K562 (cell line): ENCODE results near the gene NSRP1.

Experiments
- BHLHE40 ChIP-seq: IDR thresholded peaks from 2 replicates; pipeline ENCODE4 v1.6.1; 2011; ENCODE audit warnings: low read length, improper control_type of control experiment
- COPS2 ChIP-seq: fragments of 450-650 bp; conservative IDR thresholded peaks from 2 replicates; pipeline ENCODE4 v1.6.1; 2016; ENCODE audit warnings: mild to moderate bottlenecking, moderate library complexity
- GABPB1 ChIP-seq: sonication (generic); formaldehyde crosslinking; IDR thresholded peaks from 2 replicates; pipeline ENCODE4 v1.8.0; 2022; ENCODE audit warnings: mild to moderate bottlenecking, missing genetic modification reagents
- GTF2F1 ChIP-seq: IDR thresholded peaks from 2 replicates; pipeline ENCODE4 v1.6.1; 2011; ENCODE audit warnings: low read depth, low read length, improper control_type of control experiment
- KLF16 ChIP-seq: IDR thresholded peaks from 2 replicates; pipeline ENCODE4 v1.6.1; 2016; ENCODE audit warnings: antibody characterized with exemption
- NR4A1 ChIP-seq, 2 experiments: fragments of 250-450 bp in 1 of 2; fragments of 450-650 bp in 1 of 2; sonication (Bioruptor Pico) in 1 of 2; IDR thresholded peaks; 2 replicates each; pipeline versions ENCODE4 v1.4.0 to v1.6.1; 2016 to 2020; ENCODE audit warnings: mild to moderate bottlenecking in 2 of 2, missing compliant biosample characterization in 1 of 2, missing genetic modification characterization in 1 of 2, moderate library complexity in 1 of 2
- TARDBP ChIP-seq: fragments of 450-650 bp; IDR thresholded peaks from 2 replicates; pipeline ENCODE4 v1.6.1; 2016
- U2AF2 ChIP-seq: fragments of 200-400 bp; formaldehyde crosslinking; optimal IDR thresholded peaks from 2 replicates; pipeline ENCODE3; 2017; ENCODE audit warnings: low read depth, mild to moderate bottlenecking, low read length
- ZBTB8A ChIP-seq: fragments of 450-650 bp; IDR thresholded peaks from 2 replicates; pipeline ENCODE4 v1.6.1; 2018; ENCODE audit warnings: mild to moderate bottlenecking, moderate library complexity; ENCODE audit not compliant: partially characterized antibody
- ZFPM2 ChIP-seq: fragments of 250-450 bp; sonication (Bioruptor Pico); IDR thresholded peaks from 2 replicates; pipeline ENCODE4 v1.5.1; 2022; ENCODE audit warnings: mild to moderate bottlenecking
- TF ChIP-seq, protein P1 (sequence below), 3 experiments: IDR thresholded peaks in 2 of 3; conservative IDR thresholded peaks in 1 of 3; 2 replicates each; pipeline ENCODE4 v1.5.1; 2011 to 2012; ENCODE audit warnings: low read length in 3 of 3, mild to moderate bottlenecking in 3 of 3, control low read depth in 2 of 3, improper control_type of control experiment in 1 of 3, inconsistent platforms in 1 of 3, low read depth in 1 of 3, mixed read lengths in 1 of 3, moderate library complexity in 1 of 3; ENCODE audit not compliant: insufficient read depth in 2 of 3

DNA sequence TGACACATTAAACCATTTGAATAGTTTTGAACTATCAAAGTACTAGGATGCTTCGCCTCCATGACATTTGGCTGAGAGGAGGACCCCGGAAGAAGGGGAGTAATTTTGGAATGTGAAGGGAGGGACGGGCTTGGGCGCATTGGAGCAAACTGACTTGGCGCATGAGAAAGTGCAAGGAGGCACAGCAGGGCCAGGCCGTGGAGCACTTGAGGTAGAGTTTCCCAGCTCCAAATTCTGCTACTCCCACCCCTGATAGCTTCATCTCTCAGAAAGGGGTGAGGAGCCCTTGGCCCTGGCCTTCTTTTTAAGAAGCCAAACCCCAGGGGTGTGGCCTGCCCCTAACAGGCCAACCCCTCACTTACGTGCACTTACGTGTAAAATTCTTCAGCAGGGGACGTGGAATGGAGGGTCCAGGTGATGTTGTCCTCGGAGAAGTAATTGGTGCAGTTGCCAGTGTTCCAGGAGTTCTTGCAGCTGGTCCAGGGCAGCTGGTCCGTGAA, 101.2 kb downstream of the NSRP1 start:
- no peak for TF ChIP-seq ZFPM2 (CRISPR knock-in tag)
- no peak for TF ChIP-seq U2AF2
- TF ChIP-seq COPS2 = no peak
- TF ChIP-seq GABPB1 = no peak
- TF ChIP-seq, protein P1, sequence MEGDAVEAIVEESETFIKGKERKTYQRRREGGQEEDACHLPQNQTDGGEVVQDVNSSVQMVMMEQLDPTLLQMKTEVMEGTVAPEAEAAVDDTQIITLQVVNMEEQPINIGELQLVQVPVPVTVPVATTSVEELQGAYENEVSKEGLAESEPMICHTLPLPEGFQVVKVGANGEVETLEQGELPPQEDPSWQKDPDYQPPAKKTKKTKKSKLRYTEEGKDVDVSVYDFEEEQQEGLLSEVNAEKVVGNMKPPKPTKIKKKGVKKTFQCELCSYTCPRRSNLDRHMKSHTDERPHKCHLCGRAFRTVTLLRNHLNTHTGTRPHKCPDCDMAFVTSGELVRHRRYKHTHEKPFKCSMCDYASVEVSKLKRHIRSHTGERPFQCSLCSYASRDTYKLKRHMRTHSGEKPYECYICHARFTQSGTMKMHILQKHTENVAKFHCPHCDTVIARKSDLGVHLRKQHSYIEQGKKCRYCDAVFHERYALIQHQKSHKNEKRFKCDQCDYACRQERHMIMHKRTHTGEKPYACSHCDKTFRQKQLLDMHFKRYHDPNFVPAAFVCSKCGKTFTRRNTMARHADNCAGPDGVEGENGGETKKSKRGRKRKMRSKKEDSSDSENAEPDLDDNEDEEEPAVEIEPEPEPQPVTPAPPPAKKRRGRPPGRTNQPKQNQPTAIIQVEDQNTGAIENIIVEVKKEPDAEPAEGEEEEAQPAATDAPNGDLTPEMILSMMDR (IDR thresholded peaks at IDR 0.05 in 2 of 3, conservative IDR thresholded peaks at IDR 0.05 in 1 of 3; ENCODE audit: insufficient read depth in 2 of 3, low read depth in 1 of 3, low read length in 3 of 3) = no peak
- no peak for TF ChIP-seq TARDBP
- TF ChIP-seq BHLHE40 = no peak
- no peak for TF ChIP-seq GTF2F1
- TF ChIP-seq ZBTB8A = no peak
- TF ChIP-seq KLF16 = no peak
- no peak for TF ChIP-seq NR4A1 (CRISPR knock-in tag; IDR thresholded peaks at IDR 0.05)
- no peak for TF ChIP-seq NR4A1 (tag; IDR thresholded peaks at IDR 0.05)
